CD4-positive, alpha-beta T cell (primary cell): ENCODE results near the gene GPR158. TPM values are rescaled to one million over a fixed set of nuclear protein-coding genes. Genes with fewer than 3 reads are reported as not detected.
"Not testable (repeated sequence)": the region's sequence is repeated elsewhere in the genome, so short reads cannot be mapped to it uniquely, and the experiment has no call there.

Source experiments
- ATAC-seq: fragments of 200-7000 bp; cut with Tn5 transposase; one replicate; pipeline ENCODE4 v1.10.0; 2022; ENCODE audit warnings: mild to moderate bottlenecking; ENCODE audit not compliant: poor library complexity
- CTCF ChIA-PET: fragments of 350-600 bp; sonication (Branson Sonifier 250); formaldehyde crosslinking; loops from one replicate; lab custom pipeline; 2021; ENCODE audit warnings: antibody characterized with exemption, inconsistent platforms; lab: Charles Lee
- POLR2A ChIA-PET: fragments of 350-600 bp; sonication (Branson Sonifier 250); formaldehyde crosslinking; loops from one replicate; lab custom pipeline; 2021; ENCODE audit warnings: antibody characterized with exemption, inconsistent platforms; lab: Charles Lee
- DNase-seq, 14 experiments: peaks; one replicate each; pipeline ENCODE4 v3.0.0-alpha.2; 2013 to 2020; ENCODE audit warnings: mixed read lengths in 2 of 14
- H3K27ac ChIP-seq, 2 donors: one replicate each; pipeline versions ENCODE4 v1.5.1 to v1.7.0; 2013; ENCODE audit warnings: low read length in 2 of 2, low read depth in 1 of 2, mild to moderate bottlenecking in 1 of 2
- H3K27me3 ChIP-seq, 2 experiments: 1 replicate in 1 of 2; 2 replicates in 1 of 2; pipeline versions ENCODE4 v1.6.1 to v1.7.0; 2013; ENCODE audit warnings: low read length in 2 of 2, control low read depth in 1 of 2, mild to moderate bottlenecking in 1 of 2, moderate library complexity in 1 of 2; ENCODE audit not compliant: insufficient read depth in 2 of 2, control insufficient read depth in 1 of 2
- H3K36me3 ChIP-seq: one replicate; pipeline ENCODE4 v1.6.1; 2013; ENCODE audit warnings: low read length, control low read depth; ENCODE audit not compliant: insufficient read depth
- H3K4me1 ChIP-seq: one replicate; pipeline ENCODE4 v1.6.1; 2013; ENCODE audit warnings: low read length, control low read depth; ENCODE audit not compliant: insufficient read depth
- H3K4me3 ChIP-seq: one replicate; pipeline ENCODE4 v1.5.1; 2013; ENCODE audit warnings: mild to moderate bottlenecking, low read length, moderate library complexity
- H3K9me3 ChIP-seq, 2 experiments: 1 replicate in 1 of 2; 2 replicates in 1 of 2; pipeline versions ENCODE4 v1.6.1 to v1.7.0; 2013; ENCODE audit warnings: low read length in 2 of 2, mild to moderate bottlenecking in 2 of 2, control low read depth in 1 of 2, moderate library complexity in 1 of 2; ENCODE audit not compliant: control insufficient read depth in 1 of 2, insufficient read depth in 1 of 2
- H3K27ac Mint-ChIP-seq: one replicate; pipeline ENCODE4 v1.8.0; 2020; ENCODE audit warnings: mixed read lengths
- H3K27me3 Mint-ChIP-seq: one replicate; pipeline ENCODE4 v1.8.0; 2021; ENCODE audit warnings: mixed read lengths
- H3K36me3 Mint-ChIP-seq: one replicate; pipeline ENCODE4 v1.8.0; 2021; ENCODE audit warnings: low read depth, mixed read lengths
- H3K4me1 Mint-ChIP-seq: one replicate; pipeline ENCODE4 v1.8.0; 2021; ENCODE audit warnings: low read depth, mixed read lengths
- H3K4me3 Mint-ChIP-seq: one replicate; pipeline ENCODE4 v1.8.0; 2020; ENCODE audit warnings: mild to moderate bottlenecking, mixed read lengths
- H3K9me3 Mint-ChIP-seq: one replicate; pipeline ENCODE4 v1.8.0; 2020; ENCODE audit warnings: mixed read lengths
- intact Hi-C, 2 experiments: fragments of 100-400 bp; cut with DNase I in 1 of 2; cut with micrococcal nuclease in 1 of 2; formaldehyde crosslinking; loops; one replicate each; pipeline versions ENCODE4 v1.15.1 to v1.9.0; 2023 to 2025; cut with DNase I, micrococcal nuclease
- total RNA-seq, 174 experiments: library from RNA in 2 of 174; stranded (reverse) in 2 of 174; gene quantifications; one replicate each; pipeline ENCODE4 v1.2.3 and lab custom pipeline; 2021 to 2026
- TF ChIP-seq, protein P1 (sequence below): fragments of 200-600 bp; IDR thresholded peaks from one replicate; pipeline ENCODE4 v1.8.0; 2022; ENCODE audit warnings: antibody characterized with exemption, mild to moderate bottlenecking

GPR158 gene
- total RNA-seq, 2 experiments from 2014 or later, result not detected

DNA sequence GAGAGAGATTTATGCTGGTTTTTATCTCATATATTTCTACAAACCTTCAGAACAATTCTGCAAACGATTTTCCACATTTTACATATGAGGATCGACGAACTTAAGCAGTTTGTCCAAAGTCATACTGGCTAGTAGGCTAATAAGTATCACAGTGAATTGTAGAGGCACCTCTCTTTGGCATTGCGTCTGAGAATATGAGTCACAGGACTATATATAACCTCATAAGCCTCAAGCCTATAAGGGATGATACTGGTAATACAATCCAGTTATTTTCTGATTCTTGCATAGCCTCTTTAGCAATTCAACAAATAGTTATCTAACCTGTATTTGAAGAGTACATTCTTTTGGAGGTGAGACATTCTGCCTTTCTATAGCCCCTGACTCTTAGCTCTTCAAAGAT, 129.8 kb downstream of the GPR158 start:
- DNase-seq (no peak), ATAC-seq (no peak)
- Mint-ChIP-seq H3K4me1 (no peaks in the 10 kb centered on the region), H3K36me3 (no peaks in the 10 kb centered on the region), H3K9me3 (peaks cover 10% of the 10 kb centered on the region), H3K27me3 (no peaks in the 10 kb centered on the region), H3K4me3 (no peak overlapping the region), H3K27ac (no peak overlapping the region)
- no peaks in the 10 kb centered on the region for H3K36me3 ChIP-seq
- peaks cover 0 to 4% of the 10 kb centered on the region in 2 experiments for H3K9me3 ChIP-seq
- CTCF ChIA-PET, result no interaction called here
- no peaks in the 10 kb centered on the region for H3K27me3 ChIP-seq
- no peak overlapping the region for H3K4me3 ChIP-seq
- intact Hi-C loops, result no loop called here
- TF ChIP-seq, protein P1, sequence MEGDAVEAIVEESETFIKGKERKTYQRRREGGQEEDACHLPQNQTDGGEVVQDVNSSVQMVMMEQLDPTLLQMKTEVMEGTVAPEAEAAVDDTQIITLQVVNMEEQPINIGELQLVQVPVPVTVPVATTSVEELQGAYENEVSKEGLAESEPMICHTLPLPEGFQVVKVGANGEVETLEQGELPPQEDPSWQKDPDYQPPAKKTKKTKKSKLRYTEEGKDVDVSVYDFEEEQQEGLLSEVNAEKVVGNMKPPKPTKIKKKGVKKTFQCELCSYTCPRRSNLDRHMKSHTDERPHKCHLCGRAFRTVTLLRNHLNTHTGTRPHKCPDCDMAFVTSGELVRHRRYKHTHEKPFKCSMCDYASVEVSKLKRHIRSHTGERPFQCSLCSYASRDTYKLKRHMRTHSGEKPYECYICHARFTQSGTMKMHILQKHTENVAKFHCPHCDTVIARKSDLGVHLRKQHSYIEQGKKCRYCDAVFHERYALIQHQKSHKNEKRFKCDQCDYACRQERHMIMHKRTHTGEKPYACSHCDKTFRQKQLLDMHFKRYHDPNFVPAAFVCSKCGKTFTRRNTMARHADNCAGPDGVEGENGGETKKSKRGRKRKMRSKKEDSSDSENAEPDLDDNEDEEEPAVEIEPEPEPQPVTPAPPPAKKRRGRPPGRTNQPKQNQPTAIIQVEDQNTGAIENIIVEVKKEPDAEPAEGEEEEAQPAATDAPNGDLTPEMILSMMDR, result no peak
- POLR2A ChIA-PET, result no interaction called here
- H3K4me1 ChIP-seq, result no peaks in the 10 kb centered on the region
- no peak overlapping the region for H3K27ac ChIP-seq

DNA sequence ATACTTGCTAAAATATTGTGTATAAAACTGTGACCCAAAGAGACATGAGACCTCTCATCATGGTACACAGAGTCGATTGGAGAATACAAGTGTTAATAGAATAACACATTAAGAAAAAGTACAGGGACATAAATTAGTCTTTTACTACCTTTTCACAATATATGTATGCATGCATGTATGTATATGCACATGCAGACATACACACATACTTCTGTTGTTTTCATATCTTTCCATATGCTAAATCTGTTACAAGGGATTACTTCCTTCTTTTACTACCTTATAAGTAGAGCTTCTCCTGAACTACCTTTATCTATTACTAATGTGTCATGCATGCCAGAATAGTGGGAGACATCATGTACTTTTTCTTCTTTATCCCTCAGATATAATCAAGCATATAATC, 131.6 kb downstream of the GPR158 start:
- no peak overlapping the region for H3K4me3 ChIP-seq
- TF ChIP-seq, protein P1, result no peak
- ATAC-seq (no peak), DNase-seq (no peak)
- Mint-ChIP-seq H3K36me3 (no peaks in the 10 kb centered on the region), H3K27ac (no peak overlapping the region), H3K27me3 (no peaks in the 10 kb centered on the region), H3K9me3 (peaks cover 15% of the 10 kb centered on the region), H3K4me1 (no peaks in the 10 kb centered on the region), H3K4me3 (no peak overlapping the region)
- ChIA-PET POLR2A (no interaction called here), CTCF (interaction anchor here (0.6 kb wide), 1 partner anchor 10 kb away, joined by 5 read pairs; no protein-coding TSS in a partner anchor)
- H3K27ac ChIP-seq, result no peak overlapping the region
- intact Hi-C loops, result no loop called here
- H3K36me3 ChIP-seq, result no peaks in the 10 kb centered on the region
- H3K27me3 ChIP-seq, result no peaks in the 10 kb centered on the region
- no peaks in the 10 kb centered on the region for H3K4me1 ChIP-seq
- H3K9me3 ChIP-seq, result peaks cover 0 to 4% of the 10 kb centered on the region in 2 experiments

DNA sequence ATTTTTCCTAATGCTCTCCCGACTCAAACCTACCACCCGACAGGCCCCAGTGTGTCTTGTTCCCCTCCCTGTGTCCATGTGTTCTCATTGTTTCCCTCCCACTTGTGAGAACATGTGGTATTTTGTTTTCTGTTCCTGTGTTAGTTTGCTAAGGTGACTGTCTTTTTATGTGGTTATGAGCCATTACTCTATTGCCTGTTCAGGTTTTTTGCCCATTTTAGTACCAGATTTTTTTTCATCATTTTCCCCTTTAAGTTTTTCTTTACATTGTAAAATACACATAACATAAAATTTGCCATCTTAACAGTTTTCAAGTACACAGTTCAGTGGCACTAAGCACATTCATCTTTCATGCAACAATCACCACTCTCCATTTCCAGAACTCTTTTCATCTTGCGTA, 133.5 kb downstream of the GPR158 start:
- Mint-ChIP-seq H3K9me3 (peaks cover 16% of the 10 kb centered on the region), H3K4me1 (no peaks in the 10 kb centered on the region), H3K27ac (no peak overlapping the region), H3K36me3 (no peaks in the 10 kb centered on the region), H3K4me3 (no peak overlapping the region), H3K27me3 (no peaks in the 10 kb centered on the region)
- no peaks in the 10 kb centered on the region for H3K9me3 ChIP-seq
- no peaks in the 10 kb centered on the region for H3K27me3 ChIP-seq
- DNase-seq, result no peak
- ChIA-PET POLR2A (no interaction called here), CTCF (no interaction called here)
- intact Hi-C loops, result no loop called here
- TF ChIP-seq, protein P1, result no peak
- no peaks in the 10 kb centered on the region for H3K4me1 ChIP-seq
- no peak overlapping the region for H3K4me3 ChIP-seq
- no peak overlapping the region for H3K27ac ChIP-seq
- H3K36me3 ChIP-seq, result no peaks in the 10 kb centered on the region
- ATAC-seq, result no peak

DNA sequence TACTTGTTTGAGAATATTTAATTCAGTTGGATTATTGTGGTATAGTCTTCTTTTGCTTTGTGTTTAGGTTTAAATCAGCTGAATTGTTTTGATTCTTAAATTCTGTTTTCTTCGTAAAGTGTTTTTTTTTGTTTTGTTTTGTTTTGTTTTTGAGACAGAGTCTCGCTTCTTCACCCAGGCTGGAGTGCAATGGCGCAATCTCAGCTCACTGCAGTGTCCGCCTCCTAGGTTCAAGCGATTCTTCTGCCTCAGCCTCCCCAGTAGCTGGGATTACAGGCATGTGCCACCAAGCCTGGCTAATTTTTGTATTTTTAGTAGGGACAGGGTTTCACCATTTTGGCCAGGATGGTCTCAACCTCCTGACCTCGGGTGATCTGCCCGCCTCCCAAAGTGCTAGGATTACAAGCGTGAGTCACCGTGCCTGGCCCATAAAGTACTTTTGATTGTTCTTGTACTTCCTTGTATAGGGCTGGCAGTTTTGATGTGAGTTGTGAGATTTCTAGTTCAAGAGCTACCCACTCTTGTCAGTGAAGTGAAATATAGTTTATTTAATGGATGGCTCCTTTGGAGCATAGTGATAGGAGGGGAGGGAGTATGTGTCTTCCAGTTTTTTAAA, 142.9 kb downstream of the GPR158 start:
- H3K36me3 ChIP-seq, ATAC-seq, H3K36me3 Mint-ChIP-seq, intact Hi-C loops, H3K9me3 ChIP-seq, H3K27ac ChIP-seq, H3K9me3 Mint-ChIP-seq, H3K4me3 ChIP-seq, H3K4me1 Mint-ChIP-seq, POLR2A ChIA-PET, DNase-seq, H3K4me3 Mint-ChIP-seq, H3K27me3 Mint-ChIP-seq, H3K27ac Mint-ChIP-seq, CTCF ChIA-PET, H3K4me1 ChIP-seq, H3K27me3 ChIP-seq: not testable (repeated sequence)
